Middle frontal gyrus (tissue), 1 donor: ENCODE data around the gene ATG2B.
A peak's percentile ranks its signal among the peaks of the same experiment; 100 is the strongest.

Experiments used
- DNase-seq: peaks from one replicate; pipeline ENCODE4 v3.0.0-alpha.2; 2015; ENCODE audit warnings: low spot score; ENCODE audit errors: extremely low spot score

ATG2B gene

GRCh38 chr14:96362965-96363750 is at the start of gene ATG2B, which contains the start of gene GSKIP:
Gene ATG2B (minus strand): TSS chr14:96363341. CDS start chr14:96362976, 365 bp downstream.
Gene GSKIP (plus strand): TSS chr14:96363526. CDS start chr14:96382248, 18,722 bp downstream.
- peak; percentile 89 for DNase-seq

GRCh38 chr14:96410119-96410518 is 47.0 kb upstream of the ATG2B start:
- DNase-seq: no peak

GRCh38 chr14:96409701-96410100 is 46.6 kb upstream of the ATG2B start:
- no peak for DNase-seq

GRCh38 chr14:96408608-96409007 is 45.5 kb upstream of the ATG2B start:
- DNase-seq: no peak

- no peak for DNase-seq
Measured at GRCh38 chr14:96407935-96408570, 44.9 kb upstream of the ATG2B start.

GRCh38 chr14:96405677-96406076 is 42.5 kb upstream of the ATG2B start:
- no peak for DNase-seq

GRCh38 chr14:96403409-96403808 is 40.3 kb upstream of the ATG2B start:
- no peak for DNase-seq

- DNase-seq: no peak
Measured at GRCh38 chr14:96400495-96400894, 37.4 kb upstream of the ATG2B start.

GRCh38 chr14:96399405-96399804 is 36.3 kb upstream of the ATG2B start:
- DNase-seq: no peak

GRCh38 chr14:96398921-96399320 is 35.8 kb upstream of the ATG2B start:
- DNase-seq: no peak

GRCh38 chr14:96398432-96398831 is 35.3 kb upstream of the ATG2B start:
- DNase-seq: no peak

GRCh38 chr14:96394047-96394815 is 31.1 kb upstream of the ATG2B start:
- DNase-seq: no peak

GRCh38 chr14:96393071-96393691 is 30.0 kb upstream of the ATG2B start:
- DNase-seq: no peak

- peak; percentile 69 for DNase-seq
Measured at GRCh38 chr14:96391293-96392118, 28.4 kb upstream of the ATG2B start.

- DNase-seq: no peak
Measured at GRCh38 chr14:96390965-96391292, 27.8 kb upstream of the ATG2B start.

GRCh38 chr14:96385385-96385784 is 22.2 kb upstream of the ATG2B start:
- no peak for DNase-seq

GRCh38 chr14:96384740-96385139 is 21.6 kb upstream of the ATG2B start:
- DNase-seq: no peak

GRCh38 chr14:96384053-96384452 is 20.9 kb upstream of the ATG2B start:
- DNase-seq: no peak

GRCh38 chr14:96383445-96383844 is 20.3 kb upstream of the ATG2B start:
- no peak for DNase-seq

- no peak for DNase-seq
Measured at GRCh38 chr14:96380735-96381134, 17.6 kb upstream of the ATG2B start.

- no peak for DNase-seq
Measured at GRCh38 chr14:96376093-96376492, 13.0 kb upstream of the ATG2B start.
